Ecto neural progenitor cell (in vitro differentiated cells): ENCODE results near the gene ZDHHC7.
"Not testable (repeated sequence)": the region's sequence is repeated elsewhere in the genome, so short reads cannot be mapped to it uniquely, and the experiment has no call there.

Source experiments
- DNase-seq: peaks from one replicate; pipeline ENCODE4 v3.0.0-alpha.2; 2018; ENCODE audit warnings: low spot score

ZDHHC7 gene, protein sequence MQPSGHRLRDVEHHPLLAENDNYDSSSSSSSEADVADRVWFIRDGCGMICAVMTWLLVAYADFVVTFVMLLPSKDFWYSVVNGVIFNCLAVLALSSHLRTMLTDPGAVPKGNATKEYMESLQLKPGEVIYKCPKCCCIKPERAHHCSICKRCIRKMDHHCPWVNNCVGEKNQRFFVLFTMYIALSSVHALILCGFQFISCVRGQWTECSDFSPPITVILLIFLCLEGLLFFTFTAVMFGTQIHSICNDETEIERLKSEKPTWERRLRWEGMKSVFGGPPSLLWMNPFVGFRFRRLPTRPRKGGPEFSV

GRCh38 chr16:85010931-85011845, at the start of gene ZDHHC7:
ZDHHC7 (minus strand) TSS chr16:85011535; CDS start chr16:84990618, 20,917 bp downstream.
- DNase-seq, result peak; percentile 92

- DNase-seq, result no peak
Measured at GRCh38 chr16:85058909-85059308, 47.6 kb upstream of the ZDHHC7 start.

GRCh38 chr16:85057948-85058347, 46.6 kb upstream of the ZDHHC7 start:
- DNase-seq, result no peak

- no peak for DNase-seq
Measured at GRCh38 chr16:85057212-85057889, 46.0 kb upstream of the ZDHHC7 start.

GRCh38 chr16:85056211-85056748, 44.9 kb upstream of the ZDHHC7 start:
- DNase-seq, result no peak

- DNase-seq, result no peak
Measured at GRCh38 chr16:85055493-85056210, 44.3 kb upstream of the ZDHHC7 start.

GRCh38 chr16:85054948-85055492, 43.7 kb upstream of the ZDHHC7 start:
- no peak for DNase-seq

DNA sequence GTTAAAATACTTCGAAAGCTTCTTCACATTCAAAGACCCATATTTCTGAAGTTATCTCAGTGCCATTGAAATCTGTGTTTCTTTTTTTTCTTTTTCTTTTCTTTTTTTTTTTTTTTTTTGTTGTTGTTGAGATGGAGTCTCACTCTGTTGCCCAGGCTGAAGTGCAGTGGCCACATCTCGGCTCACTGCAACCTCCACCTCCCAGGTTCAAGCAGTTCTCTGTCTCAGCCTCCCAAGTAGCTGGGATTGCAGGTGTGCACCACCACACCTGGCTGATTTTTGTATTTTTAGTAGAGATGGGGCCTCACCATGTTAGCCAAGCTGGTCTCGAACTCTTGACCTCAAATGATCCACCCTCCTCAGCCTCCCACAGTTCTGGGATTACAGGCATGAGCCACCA, 43.0 kb upstream of the ZDHHC7 start:
- not testable (repeated sequence) for DNase-seq

DNA sequence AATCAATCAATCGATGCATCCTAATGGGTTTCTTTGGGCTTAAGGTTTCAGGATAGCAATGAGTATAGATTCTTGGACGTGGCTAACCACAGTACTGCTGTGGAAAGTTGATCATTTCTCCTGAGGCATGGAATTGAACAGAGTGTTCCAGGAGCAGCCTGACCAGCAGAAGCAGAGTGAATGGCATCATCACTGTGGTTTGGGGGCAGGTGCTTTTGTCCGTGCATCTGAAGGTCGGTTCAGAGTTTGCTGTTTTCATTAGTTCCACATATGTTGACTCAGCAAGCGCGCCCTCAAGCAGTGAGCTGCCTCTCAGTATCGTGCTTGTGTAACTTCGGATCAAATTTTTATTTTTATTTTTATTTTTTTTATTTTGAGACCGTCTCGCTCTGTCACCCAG, 41.2 kb upstream of the ZDHHC7 start:
- no peak for DNase-seq

DNA sequence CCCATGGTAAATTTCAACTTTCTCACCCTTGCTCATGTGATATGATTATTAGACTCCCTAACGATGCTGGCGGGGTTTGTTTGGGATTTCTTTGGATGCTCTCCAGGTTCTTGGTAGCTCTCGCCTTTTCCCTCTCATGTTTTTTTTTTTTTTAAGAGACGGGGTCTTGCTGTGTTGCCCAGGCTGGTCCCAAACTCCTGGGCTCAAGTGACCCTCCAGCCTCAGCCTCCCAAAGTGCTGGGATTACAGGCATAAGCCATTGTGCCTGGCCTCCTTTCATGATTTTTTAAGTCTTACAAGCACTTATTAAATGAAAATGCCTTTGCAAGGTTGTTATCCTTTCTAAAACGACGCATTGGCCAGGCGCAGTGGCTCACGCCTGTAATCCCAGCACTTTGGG, 40.3 kb upstream of the ZDHHC7 start:
- DNase-seq, result no peak

GRCh38 chr16:85051067-85051581, 39.8 kb upstream of the ZDHHC7 start:
- no peak for DNase-seq

GRCh38 chr16:85049706-85050305, 38.5 kb upstream of the ZDHHC7 start:
- no peak for DNase-seq

GRCh38 chr16:85048921-85049562, 37.7 kb upstream of the ZDHHC7 start:
- no peak for DNase-seq

- DNase-seq, result no peak
Measured at GRCh38 chr16:85047867-85048455, 36.6 kb upstream of the ZDHHC7 start.

DNA sequence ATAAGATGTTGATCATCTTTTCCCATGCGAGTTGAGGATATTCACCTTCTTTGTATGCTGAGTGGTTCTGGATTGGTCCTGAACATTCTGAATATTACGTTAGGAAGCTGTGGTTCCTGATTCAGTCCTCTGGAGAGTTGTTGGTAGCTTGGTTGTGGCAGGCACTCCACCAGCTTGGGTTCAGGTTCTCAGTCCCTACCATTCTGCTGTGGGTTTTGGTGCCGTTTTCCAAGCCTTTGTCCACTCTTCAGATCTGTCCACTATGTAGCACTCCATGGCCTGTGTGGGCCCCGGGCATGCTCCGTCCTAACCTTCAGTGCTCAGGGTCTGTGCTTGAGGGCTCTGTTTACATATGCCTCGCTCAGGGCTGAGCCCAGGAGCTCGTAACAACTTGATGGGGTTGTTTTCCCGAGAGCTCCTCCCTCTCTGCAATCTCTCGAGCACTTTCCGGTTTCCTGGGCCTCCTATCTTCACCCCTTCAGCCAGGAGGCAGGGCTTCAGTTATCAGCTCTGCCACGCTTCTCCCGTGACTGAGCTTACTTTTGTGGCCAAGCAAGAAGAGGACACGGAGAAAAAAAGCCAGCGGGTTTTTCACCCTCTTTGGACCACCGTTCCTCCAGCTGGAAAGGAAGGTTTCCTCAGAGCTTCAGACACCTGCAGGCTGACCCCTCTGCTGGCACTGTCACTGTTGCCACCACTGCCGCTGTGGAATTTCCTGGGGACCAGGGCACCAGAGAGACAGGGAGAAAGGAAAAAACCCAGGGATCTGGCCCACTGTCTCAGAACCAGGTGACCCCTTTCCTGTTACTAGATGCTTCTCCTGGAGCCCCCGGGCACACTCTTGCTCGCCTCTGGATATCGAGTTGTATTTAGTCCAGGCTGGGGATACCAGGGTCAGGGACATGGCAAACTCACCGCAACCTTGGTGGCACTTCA, 35.9 kb upstream of the ZDHHC7 start:
- DNase-seq, result no peak

- no peak for DNase-seq
Measured at GRCh38 chr16:85046472-85046916, 35.2 kb upstream of the ZDHHC7 start.

DNA sequence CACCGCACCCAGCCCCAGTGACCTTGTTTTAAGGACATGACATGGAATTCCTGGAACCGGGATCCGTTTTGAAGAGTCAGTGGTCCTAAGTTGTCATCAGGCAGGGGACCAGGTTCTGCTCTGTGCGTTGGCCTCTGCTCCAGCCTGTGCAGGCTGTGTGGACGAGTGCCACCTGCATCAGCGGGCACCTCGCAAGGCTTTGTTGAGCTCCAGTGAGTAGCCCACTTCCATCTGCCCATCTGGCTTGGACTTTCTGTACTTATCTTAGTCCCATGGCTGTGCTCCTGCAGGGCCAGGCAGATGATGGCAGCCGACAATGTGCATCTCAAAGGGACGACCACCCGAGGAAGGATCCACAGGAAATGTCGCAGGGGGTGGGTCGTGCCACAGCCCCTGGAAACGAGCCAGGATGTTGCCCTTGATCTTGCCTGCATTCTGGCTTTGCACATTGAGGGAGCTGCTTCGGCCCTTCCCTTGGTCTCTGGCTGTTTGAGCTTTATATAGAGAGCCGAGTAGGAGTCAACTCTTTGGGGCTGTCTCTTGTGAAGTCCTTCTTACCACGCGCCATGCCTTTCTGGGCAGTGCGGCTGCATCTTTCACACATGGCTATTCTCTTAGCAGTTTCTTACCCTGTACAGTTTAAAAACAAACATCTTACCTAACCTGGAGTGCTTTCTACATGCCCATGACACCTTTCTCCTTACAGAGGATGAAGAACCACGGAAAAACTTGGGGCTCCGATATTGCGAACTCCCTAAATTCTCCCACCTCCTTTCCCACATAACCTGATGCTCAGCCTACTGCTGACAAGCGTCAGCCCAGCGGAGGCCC, 34.5 kb upstream of the ZDHHC7 start:
- no peak for DNase-seq

DNA sequence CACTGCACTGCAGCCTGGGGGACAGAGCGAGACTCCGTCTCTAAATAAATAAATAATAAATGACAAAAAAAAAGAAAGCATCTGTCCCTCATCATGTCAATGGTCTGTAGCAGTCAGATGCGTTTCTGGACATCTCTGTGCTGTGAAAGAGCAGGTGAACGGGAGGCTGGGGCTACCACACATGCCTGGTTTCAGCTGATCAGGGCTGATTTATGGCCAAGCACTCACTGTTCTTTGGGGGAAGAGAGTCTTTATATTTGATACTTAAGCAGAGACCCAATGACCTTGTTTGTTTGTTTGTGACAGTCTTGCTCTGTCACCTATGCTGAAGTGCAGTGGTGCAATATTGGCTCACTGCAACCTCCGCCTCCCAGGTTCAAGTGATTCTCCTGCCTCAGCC, 33.7 kb upstream of the ZDHHC7 start:
- no peak for DNase-seq
